ENCODE data around the gene PTPRN2. TPM values are rescaled to one million over a fixed set of nuclear protein-coding genes. Genes with fewer than 3 reads are reported as not detected.
"Not testable (repeated sequence)": the region's sequence is repeated elsewhere in the genome, so short reads cannot be mapped to it uniquely, and the experiment has no call there.

PTPRN2 gene
- polyA plus RNA-seq, 1 experiment = 0.02 TPM

DNA sequence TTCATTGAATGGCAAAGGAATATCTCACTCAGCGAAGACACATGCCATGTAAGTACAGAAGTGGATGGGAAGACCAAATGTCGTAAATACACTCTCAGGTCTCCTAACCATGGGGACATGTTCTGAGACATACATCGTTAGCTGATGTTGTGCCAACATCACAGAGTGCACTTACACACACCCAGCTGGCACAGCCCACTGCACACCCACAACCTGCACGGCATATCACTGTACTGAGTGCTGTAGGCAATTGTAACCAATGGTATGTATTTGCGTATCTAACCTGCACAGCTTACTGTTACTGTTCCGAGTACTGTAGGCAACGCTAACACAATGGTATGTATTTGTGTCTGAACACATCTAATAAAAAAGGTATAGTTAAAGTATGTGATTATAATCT is 550.4 kb downstream of the PTPRN2 start:
- ChIA-PET POLR2A (no interaction called here), CTCF (no interaction called here)
- Histone ChIP-seq H3K9me3 (ENCODE audit: control insufficient read depth, insufficient read depth, low read length) (peaks cover 54% of the 10 kb centered on the region), H3K27me3 (ENCODE audit: control insufficient read depth, insufficient read depth, low read length) (no peaks in the 10 kb centered on the region), H3K27ac (ENCODE audit: low read depth, low read length) (no peak overlapping the region), H3K4me3 (ENCODE audit: low read depth, low read length) (no peak overlapping the region)
- TF ChIP-seq, protein P1, sequence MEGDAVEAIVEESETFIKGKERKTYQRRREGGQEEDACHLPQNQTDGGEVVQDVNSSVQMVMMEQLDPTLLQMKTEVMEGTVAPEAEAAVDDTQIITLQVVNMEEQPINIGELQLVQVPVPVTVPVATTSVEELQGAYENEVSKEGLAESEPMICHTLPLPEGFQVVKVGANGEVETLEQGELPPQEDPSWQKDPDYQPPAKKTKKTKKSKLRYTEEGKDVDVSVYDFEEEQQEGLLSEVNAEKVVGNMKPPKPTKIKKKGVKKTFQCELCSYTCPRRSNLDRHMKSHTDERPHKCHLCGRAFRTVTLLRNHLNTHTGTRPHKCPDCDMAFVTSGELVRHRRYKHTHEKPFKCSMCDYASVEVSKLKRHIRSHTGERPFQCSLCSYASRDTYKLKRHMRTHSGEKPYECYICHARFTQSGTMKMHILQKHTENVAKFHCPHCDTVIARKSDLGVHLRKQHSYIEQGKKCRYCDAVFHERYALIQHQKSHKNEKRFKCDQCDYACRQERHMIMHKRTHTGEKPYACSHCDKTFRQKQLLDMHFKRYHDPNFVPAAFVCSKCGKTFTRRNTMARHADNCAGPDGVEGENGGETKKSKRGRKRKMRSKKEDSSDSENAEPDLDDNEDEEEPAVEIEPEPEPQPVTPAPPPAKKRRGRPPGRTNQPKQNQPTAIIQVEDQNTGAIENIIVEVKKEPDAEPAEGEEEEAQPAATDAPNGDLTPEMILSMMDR (IDR thresholded peaks at IDR 0.05; ENCODE audit: low read depth, low read length) = no peak
- DNase-seq (ENCODE audit: low read depth, low spot score) = no peak

DNA sequence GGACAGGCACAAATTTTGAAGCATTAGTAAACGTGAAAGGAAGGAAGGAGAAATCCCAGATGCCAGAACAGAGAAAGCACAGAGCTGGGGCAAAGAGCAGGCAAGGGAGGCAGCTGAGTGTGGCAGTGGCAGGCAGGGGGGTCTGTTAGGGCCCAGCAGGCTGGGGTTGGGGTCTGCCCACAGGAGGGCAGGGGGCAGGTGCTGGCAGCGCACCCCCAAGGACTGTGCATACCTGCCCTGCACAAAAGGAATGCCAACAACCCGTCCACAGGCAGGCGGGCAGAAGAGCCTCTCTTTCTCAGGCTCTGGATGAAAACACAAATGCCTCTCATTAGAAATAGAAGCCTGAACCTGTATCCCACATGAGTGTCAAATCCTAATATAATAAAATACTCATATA is 552.3 kb downstream of the PTPRN2 start:
- H3K27ac ChIP-seq (ENCODE audit: low read depth, low read length) = no peak overlapping the region
- POLR2A ChIA-PET = no interaction called here
- peaks cover 51% of the 10 kb centered on the region for H3K9me3 ChIP-seq (ENCODE audit: control insufficient read depth, insufficient read depth, low read length)
- no peaks in the 10 kb centered on the region for H3K27me3 ChIP-seq (ENCODE audit: control insufficient read depth, insufficient read depth, low read length)
- no peak for DNase-seq (ENCODE audit: low read depth, low spot score)
- TF ChIP-seq, protein P1 (IDR thresholded peaks at IDR 0.05; ENCODE audit: low read depth, low read length) = no peak
- CTCF ChIA-PET = no interaction called here
- no peak overlapping the region for H3K4me3 ChIP-seq (ENCODE audit: low read depth, low read length)

GRCh38 chr7:158034571-158034970 is 553.1 kb downstream of the PTPRN2 start:
- TF ChIP-seq, protein P1 (IDR thresholded peaks at IDR 0.05; ENCODE audit: low read depth, low read length) = no peak
- no peak overlapping the region for H3K4me3 ChIP-seq (ENCODE audit: low read depth, low read length)
- no peak overlapping the region for H3K27ac ChIP-seq (ENCODE audit: low read depth, low read length)
- CTCF ChIA-PET = no interaction called here
- H3K9me3 ChIP-seq (ENCODE audit: control insufficient read depth, insufficient read depth, low read length) = peaks cover 56% of the 10 kb centered on the region
- DNase-seq (ENCODE audit: low read depth, low spot score) = no peak
- no peaks in the 10 kb centered on the region for H3K27me3 ChIP-seq (ENCODE audit: control insufficient read depth, insufficient read depth, low read length)
- POLR2A ChIA-PET = no interaction called here

DNA sequence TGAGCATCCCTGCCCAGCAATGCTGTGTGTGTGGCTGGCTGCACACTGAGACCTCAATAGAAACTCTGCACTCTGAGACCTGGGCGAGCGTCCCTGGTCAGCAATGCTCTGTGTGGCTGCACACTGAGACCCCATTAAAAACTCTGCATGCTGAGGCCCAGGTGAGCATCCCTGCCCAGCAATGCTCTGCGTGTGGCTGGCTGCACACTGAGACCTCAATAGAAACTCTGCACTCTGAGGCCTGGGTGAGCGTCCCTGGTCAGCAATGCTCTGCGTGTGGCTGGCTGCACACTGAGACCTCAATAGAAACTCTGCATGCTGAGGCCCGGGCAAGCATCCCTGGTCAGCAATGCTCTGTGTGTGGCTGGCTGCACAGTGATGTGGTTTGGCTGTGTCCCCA is 553.7 kb downstream of the PTPRN2 start:
- POLR2A ChIA-PET; CTCF ChIA-PET; H3K27me3 ChIP-seq (ENCODE audit: control insufficient read depth, insufficient read depth, low read length); DNase-seq (ENCODE audit: low read depth, low spot score); H3K27ac ChIP-seq (ENCODE audit: low read depth, low read length); H3K4me3 ChIP-seq (ENCODE audit: low read depth, low read length): not testable (repeated sequence)
- peaks cover 60% of the 10 kb centered on the region for H3K9me3 ChIP-seq (ENCODE audit: control insufficient read depth, insufficient read depth, low read length)

- TF ChIP-seq, protein P1 (IDR thresholded peaks at IDR 0.05; ENCODE audit: low read depth, low read length) = no peak
- Histone ChIP-seq H3K9me3 (ENCODE audit: control insufficient read depth, insufficient read depth, low read length) (peaks cover 67% of the 10 kb centered on the region), H3K4me3 (ENCODE audit: low read depth, low read length) (no peak overlapping the region), H3K27me3 (ENCODE audit: control insufficient read depth, insufficient read depth, low read length) (no peaks in the 10 kb centered on the region), H3K27ac (ENCODE audit: low read depth, low read length) (no peak overlapping the region)
- DNase-seq (ENCODE audit: low read depth, low spot score) = no peak
- ChIA-PET CTCF (no interaction called here), POLR2A (no interaction called here)
Measured at GRCh38 chr7:158033196-158033595, 554.4 kb downstream of the PTPRN2 start.

DNA sequence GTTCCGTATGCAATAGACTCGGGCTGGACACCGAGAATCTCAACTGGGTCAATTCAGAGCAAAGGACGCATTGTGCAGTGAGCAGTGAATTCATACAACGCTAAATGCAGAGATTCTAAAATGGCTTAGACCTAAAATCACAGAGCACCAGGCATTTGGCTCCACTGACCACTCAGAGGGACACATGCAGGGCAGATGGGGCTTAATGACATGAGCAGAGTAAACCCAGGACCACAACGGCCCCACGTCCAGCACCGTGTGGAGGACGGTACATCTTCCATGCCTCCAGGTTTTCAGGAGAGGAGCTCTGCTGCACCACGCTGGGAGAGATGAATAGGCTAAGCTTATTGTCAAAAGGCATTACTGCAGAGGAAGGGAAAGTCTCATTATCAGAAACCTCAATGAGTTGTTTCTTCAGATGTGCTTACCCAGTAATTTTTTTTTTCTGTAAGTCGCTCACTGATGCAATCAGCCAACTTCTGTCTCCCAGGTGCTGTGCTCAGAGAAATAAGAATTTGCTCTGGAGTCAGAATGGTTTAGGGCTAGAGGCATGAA is 555.0 kb downstream of the PTPRN2 start:
- CTCF ChIA-PET = no interaction called here

More for the DNA sequence above, 555.0 kb downstream of the PTPRN2 start:
- Histone ChIP-seq H3K9me3 (ENCODE audit: control insufficient read depth, insufficient read depth, low read length) (peaks cover 72% of the 10 kb centered on the region), H3K4me3 (ENCODE audit: low read depth, low read length) (no peak overlapping the region), H3K27ac (ENCODE audit: low read depth, low read length) (no peak overlapping the region), H3K27me3 (ENCODE audit: control insufficient read depth, insufficient read depth, low read length) (no peaks in the 10 kb centered on the region)
- POLR2A ChIA-PET = no interaction called here
- TF ChIP-seq, protein P1 (IDR thresholded peaks at IDR 0.05; ENCODE audit: low read depth, low read length) = no peak
- DNase-seq (ENCODE audit: low read depth, low spot score) = no peak
